Measurements from ENCODE around the gene MRM3.
"Not testable (repeated sequence)": the region's sequence is repeated elsewhere in the genome, so short reads cannot be mapped to it uniquely, and the experiment has no call there.

Gene MRM3

DNA sequence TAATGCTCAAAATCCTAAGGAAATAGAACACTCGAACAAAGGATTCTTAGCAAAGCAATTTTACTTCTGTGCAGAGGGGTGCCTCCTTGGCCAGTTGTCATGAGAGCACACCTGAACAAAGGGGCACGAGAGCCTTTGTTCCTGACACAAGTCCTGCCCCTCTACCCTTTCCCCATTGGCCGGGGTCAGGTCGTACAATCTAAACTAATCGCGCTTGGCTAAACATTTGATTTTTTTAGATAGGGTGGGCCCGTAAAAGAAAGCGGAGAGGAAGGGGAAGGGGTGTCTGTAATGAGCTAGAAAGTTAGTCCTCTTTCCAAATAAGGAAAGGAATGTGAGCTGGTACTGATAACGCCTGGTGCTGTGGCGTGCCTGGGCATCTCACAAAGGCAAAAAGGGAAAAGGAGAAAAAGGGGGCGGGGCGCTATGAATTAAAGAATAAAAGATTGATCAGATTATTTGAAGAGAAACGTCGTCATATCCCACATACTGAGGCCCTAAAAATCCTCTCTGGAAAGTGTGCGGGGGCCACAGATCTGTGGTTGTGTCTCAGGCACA, 26.1 kb upstream of the MRM3 start:
- DNase-seq (ENCODE audit: low read depth); H3K4me3 ChIP-seq (ENCODE audit: low read length); H3K9ac ChIP-seq (ENCODE audit: low read length); H3K27me3 ChIP-seq (replicated peaks; ENCODE audit: control insufficient read depth, insufficient read depth, low read length); H3K9me3 ChIP-seq (ENCODE audit: control insufficient read depth, low read length): not testable (repeated sequence)
- Histone ChIP-seq H3K4me1 (ENCODE audit: control insufficient read depth, insufficient read depth, low read length) (peaks cover 10% of the 10 kb centered on the region), H3K36me3 (ENCODE audit: control insufficient read depth, insufficient read depth, low read length, severe bottlenecking) (peaks cover 25% of the 10 kb centered on the region)

DNA sequence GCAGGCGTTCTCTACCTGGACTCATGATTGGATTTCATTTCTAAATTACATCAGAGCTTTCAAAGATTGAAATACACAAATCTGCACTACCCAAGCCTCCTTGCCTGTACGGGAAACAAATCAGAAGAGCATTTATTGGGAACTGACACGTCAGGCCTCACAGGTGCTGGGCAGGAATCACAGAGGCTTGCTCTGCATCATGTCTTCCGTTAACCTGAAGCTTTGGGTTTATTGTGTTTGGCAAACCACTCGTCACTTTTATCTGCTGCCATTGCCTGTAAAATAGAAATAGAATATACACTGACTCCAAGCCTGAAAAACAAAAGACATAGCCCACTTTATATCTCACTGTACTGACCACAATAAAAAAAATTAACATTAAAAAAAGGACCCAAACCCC, 22.2 kb upstream of the MRM3 start:
- H3K9ac ChIP-seq (ENCODE audit: low read length): no peak overlapping the region
- DNase-seq (ENCODE audit: low read depth): no peak
- no peaks in the 10 kb centered on the region for H3K4me1 ChIP-seq (ENCODE audit: control insufficient read depth, insufficient read depth, low read length)
- no peaks in the 10 kb centered on the region for H3K27me3 ChIP-seq (replicated peaks; ENCODE audit: control insufficient read depth, insufficient read depth, low read length)
- H3K4me3 ChIP-seq (ENCODE audit: low read length): no peak overlapping the region
- H3K9me3 ChIP-seq (ENCODE audit: control insufficient read depth, low read length): no peaks in the 10 kb centered on the region
- H3K36me3 ChIP-seq (ENCODE audit: control insufficient read depth, insufficient read depth, low read length, severe bottlenecking): peaks cover 52% of the 10 kb centered on the region

DNA sequence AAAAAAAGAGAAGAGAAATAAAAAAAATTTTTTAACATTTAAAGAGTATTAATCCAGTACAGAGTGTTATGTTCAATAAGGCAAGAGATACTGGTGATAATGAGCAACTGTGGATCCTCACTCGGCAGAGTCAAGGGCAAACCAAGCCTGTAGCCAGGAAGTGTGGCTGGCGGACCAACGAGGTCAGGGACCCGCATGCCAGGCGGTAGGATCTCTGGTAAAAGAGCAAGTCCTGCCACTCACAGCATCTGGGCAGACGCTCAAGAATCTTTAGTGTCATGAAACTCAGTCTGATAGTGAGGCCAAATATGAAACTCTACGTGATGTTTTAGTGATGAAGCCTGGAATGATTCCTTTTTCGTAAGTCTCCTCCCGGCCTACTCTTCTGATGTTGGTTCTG, 21.8 kb upstream of the MRM3 start:
- no peak for DNase-seq (ENCODE audit: low read depth)
- Histone ChIP-seq H3K27me3 (replicated peaks; ENCODE audit: control insufficient read depth, insufficient read depth, low read length) (no peaks in the 10 kb centered on the region), H3K36me3 (ENCODE audit: control insufficient read depth, insufficient read depth, low read length, severe bottlenecking) (peaks cover 56% of the 10 kb centered on the region), H3K9me3 (ENCODE audit: control insufficient read depth, low read length) (no peaks in the 10 kb centered on the region), H3K4me3 (ENCODE audit: low read length) (no peak overlapping the region), H3K4me1 (ENCODE audit: control insufficient read depth, insufficient read depth, low read length) (no peaks in the 10 kb centered on the region), H3K9ac (ENCODE audit: low read length) (no peak overlapping the region)

DNA sequence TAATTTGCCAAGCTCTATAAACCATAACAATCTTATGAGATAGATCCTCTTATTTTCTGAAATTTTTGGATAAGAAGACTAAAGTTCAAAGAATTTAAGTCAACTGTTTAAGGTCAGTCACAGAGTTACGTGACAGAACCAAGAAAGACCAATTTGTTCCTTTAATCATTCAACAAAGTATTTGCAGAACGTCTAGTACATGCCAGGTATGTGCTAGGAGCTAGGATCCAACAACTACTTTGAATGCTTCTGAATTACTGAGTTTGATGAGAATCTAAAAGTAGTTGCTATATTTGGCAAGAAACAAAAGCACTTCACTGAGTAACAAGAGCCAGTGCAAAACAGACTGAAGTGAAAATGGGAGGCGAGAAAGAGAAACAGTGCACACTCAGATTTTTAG, 15.1 kb upstream of the MRM3 start:
- H3K9ac ChIP-seq (ENCODE audit: low read length): no peak overlapping the region
- H3K9me3 ChIP-seq (ENCODE audit: control insufficient read depth, low read length): no peaks in the 10 kb centered on the region
- no peaks in the 10 kb centered on the region for H3K4me1 ChIP-seq (ENCODE audit: control insufficient read depth, insufficient read depth, low read length)
- peaks cover 66% of the 10 kb centered on the region for H3K36me3 ChIP-seq (ENCODE audit: control insufficient read depth, insufficient read depth, low read length, severe bottlenecking)
- H3K4me3 ChIP-seq (ENCODE audit: low read length): no peak overlapping the region
- H3K27me3 ChIP-seq (replicated peaks; ENCODE audit: control insufficient read depth, insufficient read depth, low read length): no peaks in the 10 kb centered on the region
- no peak for DNase-seq (ENCODE audit: low read depth)

- Histone ChIP-seq H3K36me3 (ENCODE audit: control insufficient read depth, insufficient read depth, low read length, severe bottlenecking) (peaks cover 83% of the 10 kb centered on the region), H3K4me3 (ENCODE audit: low read length) (no peak overlapping the region), H3K4me1 (ENCODE audit: control insufficient read depth, insufficient read depth, low read length) (no peaks in the 10 kb centered on the region), H3K9me3 (ENCODE audit: control insufficient read depth, low read length) (no peaks in the 10 kb centered on the region), H3K9ac (ENCODE audit: low read length) (no peak overlapping the region), H3K27me3 (replicated peaks; ENCODE audit: control insufficient read depth, insufficient read depth, low read length) (no peaks in the 10 kb centered on the region)
- DNase-seq (ENCODE audit: low read depth): no peak
Observed at GRCh38 chr17:773016-773415, 9.1 kb upstream of the MRM3 start.

- Histone ChIP-seq H3K9me3 (ENCODE audit: control insufficient read depth, low read length) (no peaks in the 10 kb centered on the region), H3K27me3 (replicated peaks; ENCODE audit: control insufficient read depth, insufficient read depth, low read length) (no peaks in the 10 kb centered on the region), H3K4me1 (ENCODE audit: control insufficient read depth, insufficient read depth, low read length) (no peaks in the 10 kb centered on the region), H3K4me3 (ENCODE audit: low read length) (no peak overlapping the region), H3K36me3 (ENCODE audit: control insufficient read depth, insufficient read depth, low read length, severe bottlenecking) (peaks cover 86% of the 10 kb centered on the region), H3K9ac (ENCODE audit: low read length) (no peak overlapping the region)
- no peak for DNase-seq (ENCODE audit: low read depth)
Observed at GRCh38 chr17:773467-774312, 8.5 kb upstream of the MRM3 start.

DNA sequence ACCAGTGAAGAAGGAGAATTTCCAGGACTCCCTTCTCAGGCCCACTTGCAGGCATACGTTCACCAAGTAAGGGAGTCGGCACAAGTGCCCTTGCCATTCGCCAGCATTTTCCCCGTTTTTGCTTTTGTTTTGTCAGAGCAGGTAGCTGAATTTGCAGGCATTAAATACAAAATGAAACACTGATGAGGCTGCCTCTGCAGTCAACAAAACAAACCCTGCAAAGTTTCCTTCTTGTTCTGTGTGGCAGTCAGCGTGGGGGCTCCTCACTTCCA, 7.9 kb upstream of the MRM3 start:
- Histone ChIP-seq H3K4me1 (ENCODE audit: control insufficient read depth, insufficient read depth, low read length) (no peaks in the 10 kb centered on the region), H3K36me3 (ENCODE audit: control insufficient read depth, insufficient read depth, low read length, severe bottlenecking) (peaks cover 83% of the 10 kb centered on the region), H3K9ac (ENCODE audit: low read length) (no peak overlapping the region), H3K4me3 (ENCODE audit: low read length) (no peak overlapping the region), H3K27me3 (replicated peaks; ENCODE audit: control insufficient read depth, insufficient read depth, low read length) (no peaks in the 10 kb centered on the region), H3K9me3 (ENCODE audit: control insufficient read depth, low read length) (no peaks in the 10 kb centered on the region)
- no peak for DNase-seq (ENCODE audit: low read depth)

DNA sequence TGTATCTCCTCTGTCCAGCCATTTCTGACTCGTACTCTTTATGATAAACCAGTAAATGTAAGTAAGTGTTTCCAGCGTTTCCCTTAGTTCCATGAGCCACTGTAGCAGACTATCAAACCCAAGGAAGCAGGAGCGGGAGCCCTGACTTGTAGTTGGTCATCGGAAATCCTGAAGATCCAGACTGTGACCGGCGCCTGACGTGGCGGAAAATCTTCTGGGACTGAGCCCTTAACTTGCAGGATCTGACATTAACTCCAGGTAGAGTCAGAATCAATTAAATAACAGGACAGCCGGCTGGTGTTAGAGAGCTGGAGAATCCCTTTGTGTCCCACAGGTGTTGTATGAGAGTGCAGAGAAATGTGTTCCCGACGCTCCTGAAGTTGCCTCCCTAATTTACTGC, 4.1 kb upstream of the MRM3 start:
- Histone ChIP-seq H3K4me3 (ENCODE audit: low read length) (no peak overlapping the region), H3K4me1 (ENCODE audit: control insufficient read depth, insufficient read depth, low read length) (peaks cover 14% of the 10 kb centered on the region), H3K36me3 (ENCODE audit: control insufficient read depth, insufficient read depth, low read length, severe bottlenecking) (peaks cover 52% of the 10 kb centered on the region), H3K9ac (ENCODE audit: low read length) (no peak overlapping the region), H3K27me3 (replicated peaks; ENCODE audit: control insufficient read depth, insufficient read depth, low read length) (no peaks in the 10 kb centered on the region), H3K9me3 (ENCODE audit: control insufficient read depth, low read length) (no peaks in the 10 kb centered on the region)
- no peak for DNase-seq (ENCODE audit: low read depth)

DNA sequence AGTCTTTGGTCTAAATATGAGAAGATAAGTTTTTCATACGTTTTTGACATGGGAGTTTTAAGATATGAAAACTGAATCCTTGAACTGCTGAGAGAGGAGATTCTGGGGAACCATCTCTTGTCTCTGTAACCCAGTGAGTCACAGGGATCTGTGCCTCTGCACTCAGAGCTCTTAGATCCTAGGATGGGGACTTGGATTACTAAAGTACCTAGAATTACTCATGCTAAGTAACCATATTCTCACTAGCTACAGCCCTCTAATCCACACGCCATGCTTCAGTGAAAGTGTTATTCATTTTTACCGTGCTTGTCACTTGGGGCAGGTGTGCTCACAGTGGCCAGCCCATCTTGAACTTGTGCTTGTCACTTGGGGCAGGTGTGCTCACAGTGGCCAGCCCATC, 2.0 kb downstream of the MRM3 start:
- peaks cover 16% of the 10 kb centered on the region for H3K36me3 ChIP-seq (ENCODE audit: control insufficient read depth, insufficient read depth, low read length, severe bottlenecking)
- H3K4me1 ChIP-seq (ENCODE audit: control insufficient read depth, insufficient read depth, low read length): peaks cover 23% of the 10 kb centered on the region
- H3K9me3 ChIP-seq (ENCODE audit: control insufficient read depth, low read length): no peaks in the 10 kb centered on the region
- DNase-seq (ENCODE audit: low read depth): no peak
- no peaks in the 10 kb centered on the region for H3K27me3 ChIP-seq (replicated peaks; ENCODE audit: control insufficient read depth, insufficient read depth, low read length)
- H3K4me3 ChIP-seq (ENCODE audit: low read length): no peak overlapping the region
- peak overlapping the region; percentile 96 for H3K9ac ChIP-seq (ENCODE audit: low read length)

GRCh38 chr17:785901-786300, 3.7 kb downstream of the MRM3 start:
- H3K9me3 ChIP-seq (ENCODE audit: control insufficient read depth, low read length); H3K9ac ChIP-seq (ENCODE audit: low read length); H3K27me3 ChIP-seq (replicated peaks; ENCODE audit: control insufficient read depth, insufficient read depth, low read length); DNase-seq (ENCODE audit: low read depth); H3K4me3 ChIP-seq (ENCODE audit: low read length): not testable (repeated sequence)
- Histone ChIP-seq H3K36me3 (ENCODE audit: control insufficient read depth, insufficient read depth, low read length, severe bottlenecking) (peaks cover 28% of the 10 kb centered on the region), H3K4me1 (ENCODE audit: control insufficient read depth, insufficient read depth, low read length) (peaks cover 20% of the 10 kb centered on the region)

DNA sequence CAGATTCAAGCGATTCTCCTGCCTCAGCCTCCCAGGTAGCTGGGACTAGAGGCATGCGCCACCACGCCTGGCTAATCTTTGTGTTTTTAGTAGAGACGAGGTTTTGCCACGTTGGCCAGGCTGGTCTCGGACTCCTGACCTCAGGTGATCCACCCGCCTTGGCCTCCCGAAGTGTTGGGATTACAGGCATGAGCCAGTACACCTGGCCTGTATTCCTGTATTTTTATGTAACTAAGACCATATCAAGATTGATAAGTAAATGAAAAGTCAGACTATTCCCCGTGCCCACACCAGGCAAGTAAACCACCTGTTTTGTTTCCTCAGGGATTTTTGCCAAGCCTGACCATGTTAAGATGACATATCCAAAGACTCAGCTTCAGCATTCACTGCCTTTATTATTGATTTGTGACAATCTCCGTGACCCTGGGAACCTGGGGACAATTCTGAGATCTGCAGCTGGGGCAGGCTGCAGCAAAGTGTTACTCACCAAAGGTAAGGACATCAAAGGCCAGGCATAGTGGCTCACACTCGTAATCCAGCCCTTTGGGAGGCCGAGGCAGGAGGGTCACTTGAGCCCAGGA, 5.6 kb downstream of the MRM3 start:
- DNase-seq (ENCODE audit: low read depth): no peak
- H3K36me3 ChIP-seq (ENCODE audit: control insufficient read depth, insufficient read depth, low read length, severe bottlenecking): peaks cover 46% of the 10 kb centered on the region
- no peak overlapping the region for H3K4me3 ChIP-seq (ENCODE audit: low read length)
- no peaks in the 10 kb centered on the region for H3K27me3 ChIP-seq (replicated peaks; ENCODE audit: control insufficient read depth, insufficient read depth, low read length)
- no peaks in the 10 kb centered on the region for H3K9me3 ChIP-seq (ENCODE audit: control insufficient read depth, low read length)
- no peak overlapping the region for H3K9ac ChIP-seq (ENCODE audit: low read length)
- H3K4me1 ChIP-seq (ENCODE audit: control insufficient read depth, insufficient read depth, low read length): peaks cover 13% of the 10 kb centered on the region
